Suppressor macrophage (primary cell): ENCODE measurements around the gene ZNF462.
A peak's percentile ranks its signal among the peaks of the same experiment; 100 is the strongest.

ENCODE experiments used
- DNase-seq, 4 experiments: peaks; one replicate each; pipeline ENCODE4 v3.0.0-alpha.2; 2020 to 2022

ZNF462 gene

DNA sequence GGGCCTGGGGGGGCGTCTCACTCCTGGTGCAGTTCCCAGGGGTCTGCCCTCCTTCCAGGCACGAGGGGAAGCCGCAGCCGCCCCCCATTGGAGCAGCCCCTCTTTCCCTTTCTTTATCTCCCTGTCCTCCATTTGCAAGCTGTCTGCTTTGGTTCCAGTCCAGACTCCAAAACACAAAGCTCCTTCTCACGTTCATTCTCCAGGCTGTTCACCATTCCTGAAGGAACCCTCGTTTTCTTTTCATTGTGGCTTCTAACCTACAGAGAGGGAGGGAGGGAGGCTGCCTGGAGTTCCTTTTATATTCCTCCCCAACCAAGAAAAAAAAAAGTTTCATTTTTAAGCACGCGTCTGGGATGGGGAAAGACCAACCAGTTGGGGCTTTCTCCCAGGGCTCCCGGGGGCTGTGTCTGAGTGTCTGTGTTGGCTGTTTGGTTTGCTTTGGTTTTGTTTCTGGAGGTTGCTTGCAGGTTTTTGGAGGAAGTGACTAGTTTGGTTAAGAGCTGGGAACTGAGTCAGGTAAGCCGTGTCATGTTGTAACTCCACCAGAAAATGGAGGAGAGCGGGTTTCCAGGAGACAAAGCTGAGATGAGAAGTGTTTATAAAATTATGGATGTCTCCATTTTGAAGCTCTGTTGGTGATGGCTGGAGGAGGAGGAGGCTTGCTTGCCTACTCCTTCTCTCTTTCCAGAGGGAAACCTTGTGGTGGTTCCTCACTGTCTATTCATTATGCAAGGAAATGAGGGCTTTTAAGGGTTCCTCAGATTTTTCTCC lies 1.6 kb downstream of the ZNF462 start:
- DNase-seq: peak in 2 of 4 experiments; percentile 9 to 16

DNA sequence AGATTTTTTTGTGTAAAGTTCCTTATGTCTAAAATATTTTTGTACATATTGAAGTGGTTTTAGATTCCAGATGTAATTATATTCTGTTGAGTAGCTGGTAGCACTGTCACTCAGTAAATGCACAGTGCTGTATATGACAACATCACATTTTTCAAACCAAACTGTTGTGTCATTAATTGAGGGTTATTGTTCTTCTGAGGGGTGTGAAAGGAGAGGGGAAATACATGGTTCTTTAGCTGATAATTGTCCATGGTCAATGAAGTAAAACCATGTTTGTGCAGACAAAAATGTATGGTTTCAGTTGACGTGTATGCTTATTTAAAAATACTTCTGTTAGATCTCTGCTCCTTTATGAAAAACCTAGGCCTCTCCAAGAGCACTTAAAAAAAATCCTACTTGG lies 3.3 kb downstream of the ZNF462 start:
- DNase-seq: no peak

DNA sequence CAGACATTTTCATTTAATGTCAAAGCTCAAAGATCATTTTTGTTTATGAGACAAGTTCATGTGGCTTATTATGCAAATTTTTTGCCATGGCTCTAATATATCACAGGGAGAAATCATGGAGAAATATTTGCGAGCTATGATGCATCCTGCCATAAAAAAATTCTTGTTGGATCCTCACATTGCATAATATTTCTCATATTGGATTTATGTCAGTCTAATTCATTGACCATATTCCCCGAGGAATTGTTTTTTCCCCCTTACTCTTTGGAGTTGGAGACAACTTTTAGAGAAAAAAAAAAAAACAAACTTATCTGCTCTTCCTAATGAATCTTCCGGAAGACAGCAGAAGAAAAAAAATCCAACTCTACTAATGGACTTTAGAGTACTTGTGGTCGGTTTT lies 4.3 kb downstream of the ZNF462 start:
- DNase-seq: no peak

DNA sequence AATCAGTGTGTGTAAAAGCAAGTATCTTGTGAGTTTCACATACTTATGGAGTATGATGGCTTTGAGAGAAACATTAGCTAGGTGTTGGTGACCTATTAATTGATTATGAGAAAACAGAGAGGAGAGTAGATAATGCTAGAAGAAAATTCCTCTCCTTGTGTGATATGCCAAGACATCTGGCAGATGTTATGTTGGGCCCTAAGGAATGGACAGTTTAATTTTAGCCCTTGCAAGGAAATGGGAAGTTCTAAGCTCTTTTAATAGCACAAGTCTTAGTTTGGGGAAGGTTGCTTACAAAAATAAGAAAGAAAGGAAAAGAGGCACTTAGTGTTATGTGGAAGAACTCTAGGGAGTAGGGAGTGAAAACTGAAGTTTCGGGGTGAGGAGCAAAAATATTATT lies 5.1 kb downstream of the ZNF462 start:
- DNase-seq: peak in 2 of 4 experiments; percentile 17 to 19

DNA sequence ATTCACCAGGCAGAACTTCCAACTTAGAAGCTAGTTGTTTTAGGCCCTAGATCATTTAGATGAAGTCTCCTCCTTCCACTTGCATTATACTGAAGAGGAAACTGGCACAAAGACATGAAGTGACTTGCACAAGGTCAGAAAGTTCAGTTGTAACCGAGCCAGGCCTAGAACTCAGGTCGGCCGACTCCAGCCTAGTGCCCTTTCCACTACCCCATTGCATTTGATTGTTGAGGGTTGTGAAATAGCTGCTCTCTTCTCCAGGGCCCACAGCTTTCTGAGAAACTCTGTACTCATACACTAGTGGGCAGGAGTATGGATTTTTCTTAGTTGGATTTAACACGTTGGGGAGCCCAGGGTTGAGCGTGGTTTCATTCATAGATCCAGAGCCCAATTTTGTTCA lies 5.6 kb downstream of the ZNF462 start:
- peak in 1 of 4 experiments; percentile 5 for DNase-seq

DNA sequence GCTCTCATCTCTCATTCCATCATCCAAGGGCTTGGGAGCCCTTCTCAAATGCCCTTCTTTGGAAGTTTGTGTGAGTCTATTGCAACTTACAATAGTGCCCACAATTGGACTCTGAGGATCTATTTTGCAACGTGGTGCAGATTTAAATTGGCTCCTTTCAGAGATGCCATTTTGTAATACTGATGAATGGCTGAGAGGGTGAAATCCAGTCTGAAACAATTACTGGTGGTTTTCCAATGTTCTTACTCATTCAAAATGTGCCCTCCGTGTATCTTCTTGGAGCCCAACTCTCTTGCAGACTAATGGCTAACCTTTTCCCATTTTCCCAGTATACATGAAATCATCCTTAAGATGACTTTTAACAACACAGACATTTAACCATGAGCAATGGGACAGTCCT lies 6.1 kb downstream of the ZNF462 start:
- no peak for DNase-seq

DNA sequence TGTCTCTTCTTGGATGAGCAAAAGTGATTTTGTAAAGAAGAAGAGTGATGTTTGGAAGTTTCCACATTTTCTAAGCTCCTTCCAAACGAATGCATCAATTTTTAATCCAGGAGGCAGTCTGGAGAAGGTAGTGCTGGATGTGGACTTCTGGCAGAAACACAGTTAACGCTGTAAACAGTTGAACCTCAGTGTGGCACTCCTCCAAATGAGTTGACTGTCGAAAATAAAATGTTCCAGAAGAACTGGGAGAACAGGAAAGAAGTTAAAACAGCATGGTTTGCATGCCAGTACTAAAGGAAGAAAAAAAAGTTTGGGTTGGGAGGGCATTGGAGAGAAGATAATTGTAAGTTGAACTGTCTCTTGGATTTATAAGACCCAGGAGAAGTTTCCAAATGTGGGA lies 6.5 kb downstream of the ZNF462 start:
- no peak for DNase-seq

DNA sequence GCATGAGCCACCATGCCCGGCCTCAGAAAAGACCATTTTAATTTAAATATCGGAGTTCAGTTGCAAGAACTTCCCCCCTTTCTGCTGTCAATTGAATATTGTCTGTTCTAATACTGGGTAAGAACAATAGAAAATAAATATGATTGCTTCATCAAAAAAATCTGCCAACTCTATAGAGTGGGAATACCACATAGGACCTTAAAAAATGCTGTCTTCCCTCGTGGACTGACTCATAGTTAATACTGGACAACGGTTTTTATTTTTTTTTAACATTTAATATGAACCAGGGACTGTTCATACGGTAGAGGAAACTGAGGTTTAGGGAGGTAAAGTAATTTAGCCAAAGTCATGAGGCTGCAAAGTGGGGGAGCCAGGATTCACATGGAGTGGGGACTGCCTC lies 9.7 kb downstream of the ZNF462 start:
- no peak for DNase-seq

DNA sequence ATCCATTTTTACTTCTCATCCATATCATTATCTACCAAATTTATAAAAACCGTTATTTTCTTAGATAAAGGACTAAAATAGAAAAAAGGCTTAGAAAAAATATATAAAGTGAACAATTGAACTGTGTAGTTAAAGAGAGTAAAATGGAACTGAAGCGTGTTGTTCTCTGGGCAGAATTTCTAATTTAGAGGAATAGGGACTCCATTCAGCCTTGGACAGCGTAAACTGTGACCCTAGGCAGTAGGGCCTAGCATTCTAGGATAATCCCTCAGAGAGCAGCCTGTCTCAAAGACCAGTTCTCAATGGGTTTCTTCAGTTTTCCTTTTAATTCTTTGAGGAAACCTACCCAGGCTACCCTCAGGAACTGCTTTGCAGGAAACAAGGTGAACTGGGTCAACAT lies 11.1 kb downstream of the ZNF462 start:
- no peak for DNase-seq

DNA sequence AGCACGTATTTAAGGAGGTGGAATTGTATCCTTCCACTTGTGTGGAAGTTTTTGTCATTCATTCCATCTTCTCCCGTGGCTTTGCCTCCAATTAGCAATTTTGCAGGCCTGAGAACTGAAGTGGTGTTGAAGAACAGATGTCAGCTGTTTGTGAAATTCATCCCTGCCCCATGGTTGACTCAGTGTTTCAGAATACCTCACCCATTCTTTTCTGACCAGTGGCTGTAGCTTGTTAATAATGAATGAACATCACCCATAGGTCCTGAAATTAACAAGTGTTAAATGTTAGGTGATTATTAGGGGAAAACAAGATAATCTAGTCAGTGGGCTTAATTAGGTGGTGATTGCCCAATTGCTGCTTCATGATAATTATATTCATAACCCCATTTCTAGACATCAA lies 11.7 kb downstream of the ZNF462 start:
- DNase-seq: no peak

DNA sequence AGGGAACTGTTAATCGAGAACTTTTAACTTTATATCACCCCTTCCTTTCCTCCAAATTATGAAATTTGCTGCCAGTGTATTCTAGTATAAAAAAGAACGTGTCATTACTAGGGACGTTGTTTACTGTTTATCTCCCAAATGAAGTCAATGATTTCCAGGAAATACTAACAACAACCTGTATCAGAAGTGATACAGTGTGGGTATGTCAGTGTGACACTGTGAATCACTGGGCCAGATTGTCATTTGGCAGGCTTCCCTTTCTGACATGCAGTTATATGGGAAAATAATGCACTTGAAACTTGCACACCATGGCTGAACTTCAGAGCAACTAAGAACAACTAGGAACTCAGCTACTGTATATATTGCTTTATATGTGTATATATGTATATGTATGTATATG lies 12.6 kb downstream of the ZNF462 start:
- no peak for DNase-seq

DNA sequence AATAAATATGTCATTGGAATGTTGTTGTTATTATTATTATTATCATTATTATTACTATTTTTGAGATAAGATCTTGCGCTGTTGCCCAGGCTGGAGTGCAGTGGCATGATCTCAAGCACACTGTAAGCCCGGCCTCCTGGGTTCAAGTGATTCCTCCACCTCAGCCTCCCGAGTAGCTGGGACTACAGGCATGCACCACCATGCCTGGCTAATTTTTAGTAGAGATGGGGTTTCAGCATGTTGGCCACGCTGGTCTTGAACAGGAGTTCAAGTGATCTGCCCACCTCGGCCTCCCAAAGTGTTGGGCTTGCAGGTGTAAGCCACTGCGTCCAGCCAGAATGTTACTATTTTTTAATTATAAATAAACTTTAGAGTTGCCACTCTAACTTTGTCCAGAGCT lies 14.4 kb downstream of the ZNF462 start:
- DNase-seq: no peak

DNA sequence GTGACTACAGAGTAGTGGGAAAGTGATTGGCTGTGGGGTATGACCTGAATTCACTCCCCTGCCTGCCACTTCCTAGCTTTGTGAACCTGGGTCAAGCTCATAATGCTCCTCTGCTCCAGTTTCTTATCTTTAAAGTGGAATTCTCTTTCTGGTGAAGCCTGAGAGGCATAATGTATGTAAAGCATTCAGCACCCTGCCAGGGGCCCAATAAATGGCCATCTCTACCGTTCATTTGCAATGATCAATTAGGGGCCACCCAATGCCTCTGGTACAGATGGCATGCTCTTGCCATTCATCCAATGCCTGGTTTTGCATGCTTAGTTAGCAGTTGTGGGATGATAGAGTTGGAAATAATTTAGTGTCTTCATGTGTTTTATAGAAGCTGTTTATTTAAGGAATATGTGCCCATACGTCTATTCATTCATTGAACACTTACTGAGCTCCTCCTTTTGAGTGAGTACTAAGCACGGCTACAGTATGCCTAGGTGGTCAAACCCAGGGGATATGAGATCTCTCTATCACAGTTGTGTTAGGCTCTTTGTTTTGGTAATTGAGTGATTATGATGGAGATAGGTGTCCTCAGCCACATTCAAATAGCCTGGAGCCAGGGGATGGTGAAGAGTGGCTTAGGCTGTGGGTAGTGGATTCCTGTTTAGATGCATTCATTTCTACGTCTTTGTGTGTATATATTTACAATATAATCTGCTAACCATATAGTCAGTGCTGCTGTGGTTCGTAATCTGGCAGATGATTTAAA lies 15.3 kb downstream of the ZNF462 start:
- no peak for DNase-seq

DNA sequence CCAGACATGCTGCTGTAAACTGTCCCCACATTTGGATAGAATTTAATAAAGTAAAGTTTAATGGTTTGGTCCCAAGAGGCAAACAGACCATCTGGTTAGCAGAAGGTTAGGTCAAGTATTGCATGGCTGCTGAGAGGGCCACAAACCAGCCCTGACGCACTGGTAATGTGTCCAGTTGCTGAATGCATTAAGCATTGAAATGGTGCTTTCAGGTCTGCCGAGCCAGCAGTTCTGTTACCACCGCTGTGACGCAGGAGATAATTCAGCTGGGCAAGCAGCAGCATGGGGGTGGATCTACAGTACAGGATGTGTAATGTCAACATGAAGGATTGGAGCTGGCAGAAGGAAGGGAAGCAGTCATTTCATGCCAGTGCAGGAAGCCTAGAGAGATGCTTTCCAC lies 16.0 kb downstream of the ZNF462 start:
- peak in 2 of 4 experiments; percentile 20 to 46 for DNase-seq

DNA sequence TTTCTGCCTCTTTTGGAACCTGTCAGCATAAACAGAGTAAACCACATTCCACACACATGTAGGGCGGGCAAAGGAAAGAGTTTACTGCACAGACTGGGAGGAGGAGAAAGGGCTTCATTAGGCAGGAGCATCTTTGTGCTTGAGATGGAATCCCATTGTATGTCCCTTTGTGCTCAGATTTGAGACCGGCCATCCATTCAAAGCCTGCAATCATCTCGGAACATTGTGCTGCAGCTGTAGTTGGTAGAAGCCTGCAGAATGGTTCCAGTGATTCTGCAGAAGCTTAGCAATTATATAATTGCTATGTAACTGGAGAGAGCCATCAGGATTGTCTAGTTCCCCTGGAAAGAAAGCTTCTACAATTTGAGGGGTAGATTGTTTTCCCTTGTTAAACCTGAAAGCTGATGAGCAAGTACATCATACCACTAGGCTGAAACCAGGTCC lies 16.5 kb downstream of the ZNF462 start:
- no peak for DNase-seq

DNA sequence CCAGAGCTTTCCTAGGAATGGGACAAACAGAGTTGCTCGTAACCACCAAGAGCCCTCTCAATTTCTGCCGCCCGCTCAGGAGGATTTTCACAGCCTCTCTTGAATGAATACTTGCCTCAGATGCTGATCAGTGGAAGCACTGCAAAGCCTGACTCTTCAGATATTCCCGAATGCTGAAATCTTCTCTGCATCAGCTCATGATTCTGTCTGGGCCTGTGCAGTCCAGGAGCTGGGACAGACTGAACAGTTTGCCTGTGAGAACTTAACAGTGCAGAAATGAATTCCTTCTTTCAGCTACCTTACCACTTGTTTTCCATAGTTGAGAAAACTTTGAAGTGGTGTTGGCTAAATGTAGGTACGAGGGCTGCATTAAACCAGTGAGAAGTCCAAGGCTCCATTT lies 17.1 kb downstream of the ZNF462 start:
- no peak for DNase-seq

DNA sequence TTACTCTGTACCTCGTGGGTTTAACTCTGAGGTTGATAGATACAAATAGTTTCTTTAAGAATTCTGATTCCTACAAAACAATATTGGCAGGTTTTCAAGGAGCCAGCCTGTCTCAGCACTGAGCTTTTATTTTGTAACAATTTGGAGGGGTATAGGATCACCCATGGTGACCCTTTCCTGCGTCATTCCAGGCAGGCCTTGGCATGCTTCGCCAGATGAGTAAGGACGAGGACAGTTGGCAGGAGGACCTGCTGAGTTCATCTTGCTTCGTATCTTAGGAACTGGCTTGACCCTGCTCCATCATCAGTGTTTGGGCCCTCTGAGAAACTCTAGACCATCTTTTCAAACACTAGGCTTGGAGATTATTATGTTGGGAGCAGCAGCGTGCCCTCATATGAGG lies 17.9 kb downstream of the ZNF462 start:
- no peak for DNase-seq

DNA sequence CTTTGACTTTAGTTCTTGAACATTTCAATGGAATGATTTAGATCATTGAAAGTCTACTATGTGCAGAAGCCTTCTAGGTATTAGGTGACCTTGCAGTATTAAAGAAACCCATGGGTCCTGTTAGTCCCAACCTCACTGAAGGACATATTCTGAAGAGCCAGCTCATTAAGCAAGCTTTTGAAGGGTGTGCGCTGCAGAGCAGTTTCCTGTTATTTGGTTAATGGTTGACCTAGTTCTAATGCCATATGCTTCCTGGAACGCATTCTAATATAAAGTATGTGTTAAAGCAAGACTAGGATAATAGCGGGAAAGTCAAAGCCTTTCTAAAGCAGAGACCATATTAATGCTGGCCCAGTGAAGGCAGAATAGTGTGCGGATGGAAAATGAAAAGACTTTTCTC lies 20.1 kb downstream of the ZNF462 start:
- no peak for DNase-seq

DNA sequence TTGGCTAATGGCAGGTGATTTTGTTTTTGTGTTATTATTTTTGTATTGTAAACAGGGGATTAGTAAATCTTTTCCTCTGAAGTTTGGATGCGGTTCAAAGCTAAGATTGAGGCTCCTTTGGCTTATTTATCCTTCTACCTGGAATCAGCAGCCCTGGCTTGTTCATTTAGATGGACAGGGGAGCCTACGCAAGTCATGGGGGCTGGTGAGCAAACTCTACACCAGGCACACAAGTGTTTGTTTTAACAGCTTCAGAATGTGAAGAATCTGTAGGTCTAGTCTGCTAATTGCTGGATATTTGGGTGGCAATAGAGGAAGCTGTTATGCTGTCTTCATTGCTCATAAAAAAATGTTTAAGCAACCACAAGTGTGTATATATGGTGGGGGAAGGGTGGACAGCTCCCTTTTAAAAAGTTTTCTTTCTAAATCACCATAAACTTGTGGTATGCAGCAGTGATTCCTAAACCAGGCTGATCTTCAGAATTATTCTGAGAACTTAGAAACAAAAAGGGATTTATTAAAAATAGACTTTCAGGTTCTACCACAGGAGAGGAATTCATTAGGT lies 20.7 kb downstream of the ZNF462 start:
- peak in 2 of 4 experiments; percentile 54 for DNase-seq

DNA sequence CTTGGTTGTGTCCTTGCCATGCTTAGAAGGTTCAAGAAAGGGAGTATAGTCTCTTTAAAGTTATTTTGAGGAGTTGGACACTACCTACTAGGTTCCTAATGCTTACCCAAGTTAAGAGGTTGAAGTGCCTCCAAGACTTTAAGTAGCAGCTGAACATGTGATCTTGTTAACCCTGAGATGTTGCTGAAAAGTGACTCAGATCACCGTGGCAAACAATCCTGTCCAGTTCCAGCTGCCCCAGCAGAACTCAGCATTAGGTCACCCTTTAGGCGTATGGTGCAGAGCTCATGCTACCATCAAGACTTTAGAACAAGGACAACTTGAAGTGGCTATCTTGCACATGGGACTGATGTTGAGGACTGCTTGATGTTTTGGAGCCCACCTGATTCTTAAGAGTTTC lies 22.5 kb downstream of the ZNF462 start:
- DNase-seq: peak; percentile 50 to 74 (median 58)

DNA sequence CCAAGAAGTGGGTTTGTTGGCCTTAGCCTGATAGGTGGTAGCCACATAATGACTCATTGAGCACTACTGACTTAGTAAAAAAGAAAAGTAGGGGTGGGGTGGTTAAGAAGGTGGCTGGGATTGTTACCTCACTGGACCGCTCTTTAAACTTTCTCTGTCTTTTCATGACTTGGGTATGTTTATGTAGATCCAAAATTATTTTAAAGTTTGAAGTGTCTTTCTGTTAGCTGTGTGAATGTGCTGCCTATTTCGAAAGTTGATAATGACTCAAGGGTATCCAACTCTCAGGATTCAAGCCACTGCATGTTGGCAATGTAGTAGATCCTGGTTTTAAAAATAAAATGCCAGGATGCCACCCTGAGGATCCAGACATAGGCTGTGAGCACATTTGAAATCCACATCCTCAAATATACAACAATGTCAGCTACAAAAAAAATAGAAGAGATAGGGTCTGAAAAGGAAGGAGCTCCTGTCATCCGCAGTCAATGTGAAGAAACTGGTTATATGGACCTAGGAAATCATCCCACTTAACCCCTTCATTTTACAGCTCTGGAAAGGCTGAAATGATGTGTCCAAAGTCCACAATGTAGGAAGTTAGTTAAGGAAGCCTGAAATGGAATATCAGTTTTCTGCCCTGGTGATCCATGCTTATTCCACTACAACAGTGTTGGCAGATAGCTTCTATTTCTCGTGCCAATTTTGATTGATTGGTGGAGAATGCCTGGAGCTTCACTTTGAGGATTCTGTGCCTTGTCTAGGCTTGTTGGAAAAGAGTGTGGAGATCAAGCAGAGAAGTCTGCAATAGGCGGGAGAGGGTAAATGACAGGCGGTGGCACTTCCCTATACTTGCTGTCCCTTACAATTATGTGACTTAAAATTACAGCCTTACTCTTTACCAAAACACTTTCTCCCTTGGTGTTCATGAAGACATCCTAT lies 23.4 kb downstream of the ZNF462 start:
- DNase-seq: no peak

DNA sequence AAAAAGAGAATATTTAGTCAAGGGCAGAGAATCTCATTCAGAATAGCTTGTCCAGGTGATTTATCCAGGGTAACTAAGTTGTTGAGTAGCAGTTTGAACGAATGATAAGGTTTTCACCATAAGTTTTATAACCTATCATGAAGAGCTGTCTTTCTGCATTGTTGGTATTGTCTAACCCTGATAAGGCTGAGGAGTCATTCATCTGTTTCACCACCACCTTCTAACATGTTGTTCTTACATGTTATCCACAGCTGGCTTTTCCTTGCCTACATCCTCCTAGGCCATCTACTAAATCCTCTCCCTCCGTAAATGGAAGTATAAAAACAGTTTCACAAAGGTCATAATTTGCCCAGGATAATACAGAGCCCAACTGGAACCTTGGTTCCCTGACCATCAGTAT lies 24.1 kb downstream of the ZNF462 start:
- DNase-seq: no peak
